GM19372 (cell line): ENCODE results near the gene GPR171.
"Not testable (repeated sequence)": the region's sequence is repeated elsewhere in the genome, so short reads cannot be mapped to it uniquely, and the experiment has no call there.

ENCODE experiments used
- ATAC-seq: cut with Tn5 transposase; IDR thresholded peaks from one replicate; pipeline ENCODE4 v1.9.1; 2021; ENCODE audit warnings: mild to moderate bottlenecking, low read depth, moderate library complexity; ENCODE audit not compliant: unreplicated experiment

GPR171 gene

GRCh38 chr3:151182349-151183079 lies 20.5 kb downstream of the GPR171 start:
- no peak for ATAC-seq

DNA sequence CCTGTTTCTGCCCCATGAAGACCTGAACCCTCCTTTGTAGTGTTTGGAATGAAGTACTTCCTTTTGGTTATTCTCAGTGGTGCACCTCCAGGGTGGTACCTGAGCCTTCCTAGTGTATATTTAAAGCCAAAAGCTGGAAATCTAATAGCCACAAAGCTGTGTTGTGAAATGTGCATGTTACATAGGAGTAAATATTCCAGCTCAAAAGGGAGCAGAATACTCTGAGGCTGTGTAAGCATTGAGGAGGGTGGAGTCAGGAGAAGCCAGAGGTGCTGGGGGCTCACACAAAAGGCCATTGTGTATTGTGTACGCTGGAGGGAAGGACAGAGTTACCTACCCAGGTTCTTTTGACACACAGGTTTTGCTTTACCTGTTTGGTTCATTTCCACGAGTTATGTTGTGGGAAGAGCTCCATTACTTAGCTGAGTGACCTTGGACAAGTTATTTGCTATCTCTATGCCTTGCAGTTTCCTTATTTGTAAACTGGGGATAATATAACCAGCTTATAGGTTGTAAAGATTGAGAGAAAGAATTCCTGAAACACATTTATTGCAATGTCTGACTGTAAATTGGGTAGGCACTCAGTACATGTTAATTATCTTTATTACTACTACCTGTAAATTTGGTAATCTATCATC lies 24.7 kb downstream of the GPR171 start:
- ATAC-seq, result no peak

DNA sequence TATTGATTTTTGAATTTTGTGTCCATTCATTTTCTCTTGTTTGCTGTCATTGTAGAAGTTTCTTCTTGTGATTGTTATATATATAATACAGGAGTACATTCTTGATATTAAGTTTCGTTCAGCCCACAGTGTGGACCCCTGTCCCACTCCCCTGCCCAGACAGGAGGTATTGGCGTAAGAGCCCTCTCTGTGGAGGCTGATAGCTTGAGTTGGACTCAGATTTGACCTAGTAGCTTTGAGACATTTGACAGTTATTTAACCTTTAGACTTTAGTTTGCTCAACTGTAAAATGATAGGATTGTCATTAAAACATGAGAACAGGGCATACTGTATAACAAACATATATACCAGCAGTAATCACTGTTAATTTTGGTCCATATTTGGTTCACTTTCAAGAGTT lies 27.1 kb downstream of the GPR171 start:
- no peak for ATAC-seq

GRCh38 chr3:151174351-151174750 lies 28.7 kb downstream of the GPR171 start:
- no peak for ATAC-seq

GRCh38 chr3:151171145-151171757 lies 31.8 kb downstream of the GPR171 start:
- ATAC-seq, result peak; percentile 52

DNA sequence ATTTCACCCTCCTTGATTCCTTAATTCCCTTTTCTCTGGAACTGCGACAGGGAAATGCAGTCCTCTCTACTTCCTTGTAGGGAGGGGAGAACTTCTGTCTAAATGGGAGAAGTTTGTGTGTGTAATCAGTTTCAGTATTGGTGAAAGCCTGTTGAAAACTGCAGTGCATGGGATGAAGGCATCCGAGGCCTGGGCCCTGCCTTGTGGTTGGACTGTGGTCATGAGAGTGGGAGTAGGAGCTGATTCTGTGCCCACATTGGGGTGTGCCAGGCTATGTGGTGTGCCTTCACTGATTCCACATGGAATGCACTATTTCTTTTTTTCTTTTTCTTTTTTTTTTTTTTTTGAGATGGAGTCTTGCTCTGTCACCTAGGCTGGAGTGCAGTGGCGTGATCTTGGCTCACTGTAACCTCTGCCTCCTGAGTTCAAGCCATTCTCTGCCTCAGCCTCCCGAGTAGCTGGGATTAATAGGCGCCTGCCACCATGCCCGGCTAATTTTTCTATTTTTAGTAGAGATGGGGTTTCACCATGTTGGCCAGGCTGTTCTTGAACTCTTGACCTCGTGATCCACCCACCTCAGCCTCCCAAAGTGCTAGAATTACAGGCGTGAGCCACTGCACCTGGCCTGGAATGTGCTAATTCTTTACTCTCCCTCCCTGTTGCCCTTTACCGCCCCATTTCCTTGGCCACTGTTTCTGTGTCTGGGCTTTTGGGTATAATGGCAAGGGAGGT lies 32.9 kb downstream of the GPR171 start:
- ATAC-seq, result not testable (repeated sequence)

GRCh38 chr3:151169262-151169947 lies 33.6 kb downstream of the GPR171 start:
- no peak for ATAC-seq

GRCh38 chr3:151168269-151169094 lies 34.5 kb downstream of the GPR171 start:
- ATAC-seq, result no peak

- no peak for ATAC-seq
Measured at GRCh38 chr3:151166161-151166560, 36.9 kb downstream of the GPR171 start.

- no peak for ATAC-seq
Measured at GRCh38 chr3:151165226-151165625, 37.8 kb downstream of the GPR171 start.

GRCh38 chr3:151159806-151160205 lies 43.2 kb downstream of the GPR171 start:
- no peak for ATAC-seq

GRCh38 chr3:151156618-151157216 lies 46.3 kb downstream of the GPR171 start:
- ATAC-seq, result no peak

- no peak for ATAC-seq
Measured at GRCh38 chr3:151155409-151156128, 47.4 kb downstream of the GPR171 start.

- ATAC-seq, result no peak
Measured at GRCh38 chr3:151154566-151154965, 48.5 kb downstream of the GPR171 start.

DNA sequence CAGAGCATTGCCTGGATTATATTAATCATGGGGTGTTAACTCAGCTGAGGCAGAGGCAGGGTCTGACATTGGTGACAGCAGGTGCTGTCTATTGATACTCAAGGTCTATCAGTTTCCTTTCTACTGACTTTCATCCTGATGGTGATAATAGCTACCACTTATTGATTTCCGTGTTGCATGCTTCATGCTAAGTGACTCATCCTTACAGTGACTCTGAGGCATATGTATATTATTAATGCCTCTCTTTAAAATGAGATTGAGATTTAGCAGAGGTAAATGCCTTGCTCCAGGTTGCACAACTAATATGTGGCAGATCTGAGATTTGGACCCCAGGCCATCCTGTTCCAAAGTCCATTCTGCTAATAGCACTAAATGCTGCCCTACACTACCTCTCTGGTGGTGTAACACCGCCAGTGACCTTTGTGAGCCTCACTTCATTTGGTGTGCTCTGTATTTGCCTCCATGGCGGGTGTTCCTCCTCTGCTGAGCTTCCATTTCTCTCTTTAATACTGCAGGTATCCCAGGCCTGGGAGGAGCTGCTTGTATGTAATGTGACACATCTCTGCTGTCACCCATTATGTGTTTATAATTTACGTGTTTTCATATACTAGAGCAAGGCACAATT lies 50.4 kb downstream of the GPR171 start:
- no peak for ATAC-seq
